TTC549 (cell line): ENCODE data around the gene RABGEF1.
"Not testable (repeated sequence)": the region's sequence is repeated elsewhere in the genome, so short reads cannot be mapped to it uniquely, and the experiment has no call there.

Source experiments
- FAIRE-seq: peaks from 2 replicates; lab custom pipeline; 2012; peaks lifted over from hg19 to GRCh38; lab: Jason Lieb, UNC

Gene RABGEF1

DNA sequence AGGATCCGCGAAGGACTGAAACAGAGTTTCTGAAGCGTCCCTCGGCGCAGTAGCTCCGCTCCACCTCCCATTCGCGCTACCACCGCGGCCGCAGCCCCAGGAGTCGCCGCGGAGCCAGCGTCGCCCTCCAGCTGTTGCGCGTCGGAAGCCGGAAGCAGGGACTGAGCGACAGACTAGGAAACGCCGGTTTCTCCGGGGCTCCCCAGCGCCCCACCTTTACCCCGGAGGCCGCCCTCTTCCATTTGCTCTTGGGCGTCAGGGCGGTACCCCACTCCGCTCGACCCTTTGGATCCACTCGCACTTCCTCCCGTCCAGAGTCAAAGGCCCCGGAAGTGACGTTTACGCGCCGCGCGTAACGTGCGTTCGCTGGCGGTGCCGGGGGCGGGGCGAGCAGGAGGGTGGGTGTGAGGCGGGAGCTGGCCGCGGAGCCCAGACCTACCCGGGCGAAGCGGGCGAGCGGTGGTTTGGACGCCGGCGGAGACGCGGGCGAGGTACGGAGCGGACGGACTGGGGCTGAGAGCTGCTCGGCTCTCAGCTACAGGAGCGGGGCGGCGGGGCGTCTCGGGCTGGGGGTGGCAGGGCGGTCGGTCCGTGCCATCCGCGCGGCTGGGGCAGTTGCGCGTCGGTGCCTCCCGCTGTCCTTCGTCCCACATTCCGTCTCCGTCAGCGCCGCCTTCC lies at the start of gene RABGEF1:
Gene RABGEF1 (plus strand): TSS at position 432 of the 678 bp plus-strand sequence. CDS start 31,167 bp downstream, outside the sequence.
- FAIRE-seq = no peak

DNA sequence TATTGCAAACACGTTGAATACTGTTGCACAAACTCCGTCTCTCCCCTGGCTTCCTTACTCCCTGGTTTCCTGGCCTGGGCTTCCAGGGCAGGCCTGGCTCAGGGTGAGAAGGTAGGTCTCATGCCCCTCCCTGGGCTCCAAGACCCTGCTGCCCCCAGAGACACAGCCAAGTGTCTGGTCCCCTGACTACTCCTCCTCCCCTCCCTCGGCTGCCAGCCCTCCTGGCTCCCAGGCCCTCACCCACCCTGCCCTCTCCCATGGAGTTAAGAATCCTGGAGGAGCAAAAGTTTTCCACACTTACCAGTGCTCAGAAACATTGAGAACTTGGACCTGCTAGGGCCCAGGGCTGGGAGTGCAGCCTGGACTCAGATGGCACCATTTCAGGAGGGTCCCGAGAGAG lies 47.2 kb upstream of the RABGEF1 start:
- FAIRE-seq = no peak

DNA sequence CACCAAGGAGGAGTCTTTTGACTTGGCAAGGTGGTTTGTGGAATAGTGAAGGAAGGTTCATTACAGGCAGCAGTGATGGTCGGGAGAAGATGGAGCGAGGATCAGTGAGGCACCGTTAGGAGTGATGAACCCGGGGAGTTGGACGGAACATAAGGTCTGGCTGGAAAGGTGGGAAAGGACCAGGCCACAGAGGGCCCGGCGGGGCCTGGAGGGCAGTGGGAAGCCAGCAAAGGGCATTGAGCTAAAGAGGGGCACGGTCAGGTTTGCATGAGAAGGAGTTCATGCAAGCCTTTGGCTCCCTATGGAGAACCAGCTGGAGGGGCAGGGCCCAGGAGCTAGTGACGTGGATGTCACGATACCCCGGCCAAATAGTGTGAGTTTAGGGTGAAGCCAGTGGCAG lies 46.2 kb upstream of the RABGEF1 start:
- FAIRE-seq = no peak

DNA sequence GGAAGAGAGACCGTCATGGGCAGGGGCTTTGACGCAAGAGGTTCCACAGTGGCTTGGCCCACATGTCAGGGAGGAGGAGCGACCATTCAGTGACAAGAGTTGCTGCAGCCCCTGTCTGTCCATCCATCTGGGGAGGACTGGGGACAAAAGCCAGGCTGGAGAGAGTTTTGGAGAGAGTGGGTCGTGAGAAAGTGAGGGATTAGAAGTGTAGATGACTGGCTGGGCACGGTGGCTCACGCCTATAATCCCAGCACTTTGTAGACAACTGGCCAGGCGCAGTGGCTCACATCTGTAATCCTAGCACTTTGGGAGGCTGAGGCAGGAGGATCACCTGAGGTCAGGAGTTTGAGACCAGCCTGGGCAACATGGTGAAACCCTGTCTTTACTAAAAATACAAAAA lies 45.1 kb upstream of the RABGEF1 start:
- not testable (repeated sequence) for FAIRE-seq

DNA sequence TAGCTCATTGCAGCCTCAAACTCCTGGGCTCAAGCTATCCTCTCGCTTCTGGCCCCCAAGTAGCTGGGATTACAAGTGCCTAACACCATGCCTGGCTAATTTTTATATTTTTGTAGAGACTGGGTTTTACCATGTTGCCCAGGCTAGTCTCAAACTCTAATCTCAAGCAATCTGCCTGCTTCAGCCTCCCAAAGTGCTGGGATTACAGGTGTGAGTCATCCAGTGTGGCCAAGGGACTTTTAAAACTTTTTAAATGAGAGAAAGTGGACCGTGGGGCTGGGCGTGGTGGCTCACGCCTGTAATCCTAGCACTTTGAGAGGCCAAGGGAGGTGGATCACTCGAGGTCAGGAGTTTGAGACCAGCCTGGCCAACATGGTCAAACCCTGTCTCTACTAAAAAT lies 44.4 kb upstream of the RABGEF1 start:
- not testable (repeated sequence) for FAIRE-seq

DNA sequence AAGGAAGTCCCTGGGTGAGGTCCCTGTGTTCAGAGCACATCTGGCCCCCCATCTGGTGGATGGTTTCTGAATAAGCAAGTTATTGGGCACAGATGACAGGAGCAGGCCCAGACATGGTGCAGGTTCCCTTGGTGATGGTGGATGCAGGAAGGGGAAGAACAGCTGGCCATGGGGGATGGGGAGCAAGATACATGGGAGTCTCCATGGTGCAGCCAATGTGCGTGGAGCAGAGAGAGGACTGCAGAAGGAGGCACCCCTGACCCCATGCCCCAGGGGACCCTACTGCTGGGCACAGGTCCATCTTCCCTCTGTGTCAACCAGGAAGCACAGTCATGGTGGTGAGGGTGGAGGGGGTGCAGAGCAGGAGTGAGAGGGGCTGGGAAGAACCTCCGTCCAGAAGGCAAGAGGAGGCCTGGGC lies 43.8 kb upstream of the RABGEF1 start:
- FAIRE-seq = no peak

DNA sequence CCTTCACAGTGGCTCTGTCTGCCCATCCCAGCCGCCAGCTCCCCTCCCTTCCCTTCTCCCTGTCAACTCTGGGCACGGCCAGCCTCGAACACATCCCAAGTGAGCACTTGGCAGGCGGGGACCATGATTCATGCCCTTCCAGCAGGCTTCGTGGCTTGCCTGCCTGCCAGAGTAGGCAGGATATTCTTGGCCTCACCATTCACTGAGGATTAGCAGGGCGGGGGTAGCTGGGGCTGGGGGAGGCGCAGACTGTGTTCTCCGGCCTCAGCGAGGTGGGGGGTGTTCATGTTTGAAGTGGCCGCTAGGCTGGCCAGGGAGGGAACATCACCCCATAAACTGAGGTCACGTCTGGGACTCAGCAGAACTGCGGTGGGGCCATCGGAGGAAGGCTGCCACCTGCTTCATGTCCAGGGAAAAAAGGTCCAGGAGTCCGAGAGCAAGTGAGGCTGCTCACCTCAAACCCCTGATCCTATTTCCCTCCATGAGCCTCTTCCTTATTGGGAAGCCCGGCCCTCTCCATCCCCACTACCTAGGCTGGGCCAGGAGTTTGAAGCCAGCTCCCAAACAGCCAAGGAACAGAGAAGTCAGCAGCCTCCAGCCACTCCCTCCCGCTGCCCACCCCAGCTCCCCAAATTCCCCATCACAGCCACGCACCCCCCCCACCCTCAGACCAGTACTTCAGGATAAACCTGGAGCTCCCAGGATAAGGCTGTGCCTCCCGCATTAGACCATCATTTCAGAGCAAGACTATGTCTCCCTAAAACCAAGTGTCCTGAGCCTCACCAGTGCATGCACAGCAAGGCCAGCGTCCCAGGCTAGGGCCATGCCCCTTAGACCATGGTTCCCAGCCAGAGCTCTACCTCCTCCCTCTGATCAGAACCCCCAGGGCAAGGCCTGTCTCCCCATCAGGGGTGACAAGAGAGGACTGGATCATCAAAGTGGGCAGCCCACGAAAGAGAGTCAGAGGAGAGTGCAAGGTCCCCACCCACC lies 42.8 kb upstream of the RABGEF1 start:
- FAIRE-seq = no peak

DNA sequence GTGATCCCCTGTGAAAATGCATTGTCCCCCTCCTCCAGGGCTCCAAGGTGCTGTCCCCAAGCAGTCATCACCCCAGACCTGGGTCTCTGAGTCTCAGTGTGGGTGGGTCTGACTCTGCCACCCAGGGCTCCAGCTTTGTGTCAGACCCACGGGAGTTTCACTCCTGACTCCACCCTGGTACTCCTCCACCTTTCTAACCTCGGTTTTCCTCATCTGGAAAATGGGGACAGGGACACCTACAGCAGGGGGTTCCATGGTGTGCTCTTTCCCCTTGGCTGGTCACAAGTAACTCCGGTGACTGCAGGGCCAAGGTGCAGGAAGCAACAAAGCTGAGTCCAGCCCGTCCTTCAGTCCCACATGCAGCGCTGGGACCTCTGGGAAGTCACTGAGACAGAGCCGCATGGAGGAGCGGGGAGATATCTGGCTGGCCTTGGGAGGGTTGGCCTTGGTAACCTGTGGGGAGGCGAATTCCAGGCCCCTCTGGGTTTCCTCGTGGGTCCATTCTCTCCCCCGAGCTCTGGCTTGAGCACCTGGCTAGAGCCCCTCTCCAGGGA lies 41.8 kb upstream of the RABGEF1 start:
- FAIRE-seq = no peak

DNA sequence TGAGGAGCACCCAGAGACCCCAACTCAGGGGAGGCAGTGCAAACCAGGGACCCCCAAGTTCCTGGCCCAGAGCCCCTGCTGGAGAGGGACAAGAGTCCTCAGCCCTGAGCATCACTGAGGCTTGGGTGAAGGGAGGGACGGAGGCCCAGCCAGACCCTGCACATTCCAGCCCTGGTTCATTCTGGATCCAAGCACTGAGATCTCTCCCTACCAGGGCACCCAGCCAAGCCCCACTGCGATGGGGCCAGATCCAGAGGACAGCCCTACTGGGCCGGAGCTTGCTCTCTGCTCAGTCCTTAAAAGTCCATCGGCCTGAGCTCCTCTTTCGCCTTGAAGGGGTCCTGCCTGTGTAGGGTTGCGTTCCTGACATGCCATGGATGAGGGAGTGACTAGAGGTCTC lies 40.5 kb upstream of the RABGEF1 start:
- FAIRE-seq = no peak

DNA sequence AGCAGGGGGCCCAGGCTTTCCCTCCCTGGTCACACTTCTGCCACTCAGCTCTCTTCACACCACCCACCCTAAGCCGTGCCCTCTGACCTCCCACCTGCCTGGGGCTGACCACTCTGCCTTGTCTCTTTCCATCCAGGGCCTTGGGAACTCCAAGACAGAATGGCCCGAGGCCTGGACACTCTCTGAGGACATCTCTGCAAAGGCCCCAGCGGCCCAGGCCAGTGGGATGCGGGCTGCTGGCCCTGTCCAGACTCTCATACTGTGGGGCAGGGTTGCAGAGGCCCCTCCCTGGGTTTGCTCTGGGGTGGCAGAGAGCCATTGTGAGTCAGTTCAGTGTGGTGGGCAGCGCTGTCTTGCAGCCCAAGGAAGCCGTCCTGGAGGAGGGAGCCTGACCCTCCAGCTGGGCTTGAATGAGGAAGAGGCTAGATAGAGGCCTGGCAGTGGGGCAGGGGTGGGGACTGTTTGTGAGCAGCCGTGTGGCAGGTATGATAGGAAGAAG lies 39.9 kb upstream of the RABGEF1 start:
- FAIRE-seq = no peak

DNA sequence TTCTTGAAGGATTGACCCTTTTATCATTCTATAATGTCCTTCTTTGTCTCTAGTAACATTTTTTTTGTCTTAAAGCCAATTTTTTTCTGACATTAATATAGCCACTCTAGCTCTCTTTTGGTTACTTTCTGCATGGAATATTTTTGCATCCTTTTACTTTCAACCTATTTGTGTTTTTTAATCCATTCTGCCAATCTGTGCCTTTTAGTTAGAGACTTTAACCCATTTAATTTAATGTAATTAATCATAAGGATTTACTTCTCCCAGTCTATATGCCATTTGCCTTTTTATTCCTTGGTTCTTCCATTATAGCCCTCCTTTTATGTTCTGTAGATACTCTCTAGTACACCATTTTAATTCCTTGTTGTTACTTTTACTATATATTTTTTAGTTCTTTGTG lies 32.7 kb upstream of the RABGEF1 start:
- FAIRE-seq = no peak

DNA sequence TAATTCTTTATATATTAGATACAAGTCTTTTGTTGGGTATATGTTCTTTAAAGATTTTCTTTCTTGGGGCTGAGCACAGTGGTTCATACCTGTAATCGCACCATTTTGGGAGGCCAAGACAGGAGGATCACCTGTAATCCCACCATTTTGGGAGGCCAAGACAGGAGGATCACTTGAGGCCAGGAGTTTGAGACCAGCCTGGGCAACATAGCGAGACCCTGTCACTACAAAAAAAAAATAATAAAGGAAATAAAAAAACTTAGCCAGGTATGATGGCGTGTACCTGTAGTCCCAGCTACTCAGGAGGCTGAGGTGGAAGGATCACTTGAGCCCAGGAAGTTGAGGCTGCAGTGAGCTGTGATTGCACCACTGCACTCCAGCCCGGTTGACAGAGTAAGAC lies 29.8 kb upstream of the RABGEF1 start:
- not testable (repeated sequence) for FAIRE-seq

DNA sequence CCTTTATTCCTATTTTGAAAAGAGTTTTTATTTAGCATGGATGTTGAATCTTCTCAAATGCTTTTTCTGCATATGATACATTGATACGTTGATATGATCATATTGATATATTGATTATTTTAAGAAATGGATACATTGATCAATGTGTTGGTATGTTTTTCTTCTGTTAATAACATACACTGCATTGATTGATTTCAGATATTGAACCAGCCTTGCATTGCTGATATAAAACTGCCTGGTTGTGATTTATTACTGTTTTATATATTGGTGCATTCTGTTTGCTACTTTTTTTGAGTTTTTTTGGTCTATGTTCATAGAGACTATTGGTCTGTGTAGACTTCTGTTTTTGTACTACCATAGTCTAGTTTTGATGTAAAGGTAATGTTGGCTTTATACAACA lies 26.8 kb upstream of the RABGEF1 start:
- no peak for FAIRE-seq

DNA sequence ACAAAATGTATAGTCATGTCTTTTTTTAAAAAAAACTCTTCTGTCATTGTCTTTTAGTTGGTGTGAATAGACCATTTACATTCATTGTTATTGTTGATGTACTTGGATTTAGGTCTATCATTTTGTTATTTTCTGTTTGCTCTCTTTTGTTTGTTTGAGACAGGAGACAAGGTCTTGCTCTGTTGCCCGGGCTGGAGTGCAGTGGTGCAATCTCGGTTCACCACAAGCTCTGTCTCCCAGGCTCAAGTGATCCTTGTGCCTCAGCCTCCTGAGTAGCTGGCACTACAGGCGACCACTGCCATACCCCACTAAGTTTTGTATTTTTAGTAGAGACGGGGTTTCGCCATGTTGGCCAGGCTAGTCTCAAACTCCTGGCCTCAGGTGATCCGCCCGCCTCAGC lies 23.9 kb upstream of the RABGEF1 start:
- FAIRE-seq = not testable (repeated sequence)

DNA sequence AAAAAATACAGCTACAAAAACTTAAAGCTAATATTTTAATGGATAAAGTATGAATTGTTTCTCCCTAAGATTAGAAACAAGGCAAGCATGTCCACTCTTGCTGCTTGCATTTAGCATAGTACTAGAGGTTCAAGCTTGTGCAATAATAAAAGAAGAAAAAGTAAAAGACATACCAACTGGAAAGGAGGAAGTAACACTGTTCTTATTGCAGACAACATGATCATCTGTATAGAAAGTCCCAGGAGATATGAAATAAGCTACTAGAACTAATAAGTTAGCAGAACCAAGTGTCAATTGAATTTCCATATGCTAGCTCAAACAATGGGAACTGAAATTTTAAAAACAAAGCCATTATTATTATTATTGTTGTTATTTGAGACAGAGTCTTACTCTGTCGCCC lies 20.0 kb upstream of the RABGEF1 start:
- no peak for FAIRE-seq

DNA sequence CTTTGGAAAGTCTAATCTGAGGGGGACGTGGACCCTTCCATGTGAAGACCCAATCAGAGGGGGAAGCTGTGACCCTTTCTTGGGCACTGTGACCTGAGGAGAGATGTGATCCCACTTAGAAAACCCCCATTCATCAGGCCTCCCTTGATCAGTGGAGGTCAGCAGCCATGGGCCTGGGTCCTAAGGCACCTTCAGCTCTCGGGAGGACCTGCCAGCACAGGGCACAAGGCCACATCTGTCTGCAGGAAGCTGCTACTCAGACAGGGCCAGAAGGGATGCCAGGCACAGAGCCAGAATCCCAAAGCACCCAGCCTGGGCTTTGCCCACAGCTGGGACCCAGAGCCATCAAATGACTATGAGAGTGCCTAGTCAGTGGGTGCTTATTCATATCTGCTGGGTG lies 14.7 kb upstream of the RABGEF1 start:
- no peak for FAIRE-seq

DNA sequence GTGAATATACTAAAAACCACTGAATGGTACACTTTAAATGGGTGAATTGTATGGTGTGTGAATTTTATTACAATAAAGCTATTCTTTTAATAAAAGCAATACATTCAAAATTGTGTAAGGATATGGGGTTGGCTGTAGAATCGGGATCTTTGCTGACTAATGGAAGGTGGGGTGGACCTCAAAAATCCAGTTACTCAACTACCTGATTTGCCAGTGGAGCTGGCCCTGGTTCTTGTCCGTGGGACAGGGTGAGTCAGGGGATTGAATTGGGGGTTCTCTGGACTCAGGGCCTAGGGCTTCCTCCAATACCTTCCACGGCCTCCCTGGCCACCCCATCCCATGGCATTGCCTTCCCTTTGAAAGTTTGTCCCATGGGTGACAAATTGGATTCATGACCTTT lies 13.5 kb upstream of the RABGEF1 start:
- no peak for FAIRE-seq

DNA sequence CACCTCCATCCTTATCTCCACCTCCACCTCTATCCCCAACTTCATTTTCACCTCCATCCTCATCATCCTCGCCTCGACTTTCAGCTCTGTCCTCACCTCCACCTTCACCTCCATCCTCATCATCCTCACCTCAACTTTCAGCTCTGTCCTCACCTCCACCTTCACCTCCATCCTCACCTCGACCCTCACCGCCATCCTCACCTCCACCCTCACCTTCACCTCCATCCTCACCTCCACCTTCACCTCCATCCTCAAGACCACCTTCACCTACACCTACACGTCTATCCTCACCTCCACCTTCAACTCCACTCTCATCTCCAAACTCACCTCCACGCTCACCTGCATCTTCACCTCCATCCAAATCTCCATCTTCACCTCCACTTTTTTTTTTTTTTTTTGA lies 12.0 kb upstream of the RABGEF1 start:
- FAIRE-seq = no peak

DNA sequence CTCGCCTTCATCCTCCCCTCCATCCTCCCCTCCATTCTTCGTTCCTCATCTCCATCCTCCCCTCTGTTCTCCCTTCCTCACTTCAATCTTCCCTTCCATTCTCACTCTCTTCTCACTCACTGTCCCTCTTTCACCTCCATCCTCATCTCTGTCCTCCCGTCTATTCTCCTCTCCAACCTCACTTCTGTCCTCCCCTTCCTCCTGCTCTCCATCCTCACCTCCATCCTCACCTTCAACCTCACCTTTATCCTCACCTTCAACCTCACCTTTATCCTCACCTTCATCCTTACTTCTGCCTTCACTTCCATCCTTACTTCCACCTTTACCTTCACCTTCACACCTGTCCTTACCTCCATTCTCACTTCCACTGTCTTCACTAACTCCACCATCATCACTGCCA lies 11.3 kb upstream of the RABGEF1 start:
- FAIRE-seq = no peak

DNA sequence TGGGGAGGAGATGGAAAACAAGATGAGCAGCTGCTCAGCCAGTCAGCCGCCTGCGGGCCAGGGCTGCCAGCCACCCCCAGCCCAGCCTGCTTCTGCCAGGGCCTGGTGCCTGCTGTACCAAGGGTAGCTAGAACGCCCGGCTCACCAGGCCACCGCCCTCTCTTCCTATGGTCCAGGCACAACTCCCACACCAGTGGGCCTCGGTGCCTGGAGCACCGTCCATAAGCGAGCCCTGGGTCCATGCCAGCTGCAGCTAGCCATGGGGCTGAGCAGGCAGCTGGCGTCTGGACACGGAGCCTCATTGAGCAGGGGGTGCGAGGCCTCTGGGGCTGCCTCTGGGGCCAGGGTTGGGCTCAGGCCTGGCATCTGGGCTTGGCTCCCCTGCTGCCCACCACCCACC lies 8.5 kb upstream of the RABGEF1 start:
- FAIRE-seq = no peak

DNA sequence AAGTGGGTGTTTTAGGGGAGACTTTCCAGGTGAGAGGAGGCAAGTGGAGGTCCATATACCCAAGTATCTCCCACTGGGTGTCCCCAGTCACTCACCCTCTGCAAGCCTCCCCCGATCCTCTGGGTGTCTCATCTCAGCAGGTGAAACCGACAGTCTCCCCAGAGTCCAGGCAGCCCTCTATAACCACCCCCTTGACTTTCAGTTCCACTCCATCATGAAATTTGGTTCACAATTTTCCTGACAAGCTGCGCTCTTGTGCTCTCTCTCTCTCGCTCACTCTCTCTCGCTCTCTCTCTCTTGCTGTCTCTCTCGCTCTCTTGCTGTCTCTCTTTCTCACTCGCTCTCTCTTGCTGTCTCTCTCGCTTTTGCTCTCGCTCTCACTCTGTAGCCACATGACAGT lies 8.1 kb upstream of the RABGEF1 start:
- FAIRE-seq = no peak

DNA sequence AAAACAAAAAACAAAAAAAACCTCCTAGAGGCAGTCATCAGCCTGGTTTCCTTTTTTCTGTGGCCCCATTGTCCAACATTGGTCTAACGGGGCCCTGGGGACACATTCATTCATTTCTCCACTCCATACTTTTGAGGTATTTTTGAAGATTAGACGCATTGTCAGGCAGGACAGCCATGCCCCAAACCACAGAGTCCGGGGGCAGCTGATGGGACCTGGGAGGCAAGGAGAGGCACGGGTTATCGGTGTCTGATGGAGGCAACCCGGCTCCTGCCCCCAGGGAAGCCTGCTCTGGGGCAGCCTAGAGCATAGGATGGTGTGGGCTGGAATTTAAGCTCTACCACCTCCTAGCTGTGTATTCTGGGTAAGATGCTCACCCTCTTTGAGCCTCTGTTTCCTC lies 6.5 kb upstream of the RABGEF1 start:
- FAIRE-seq = no peak

DNA sequence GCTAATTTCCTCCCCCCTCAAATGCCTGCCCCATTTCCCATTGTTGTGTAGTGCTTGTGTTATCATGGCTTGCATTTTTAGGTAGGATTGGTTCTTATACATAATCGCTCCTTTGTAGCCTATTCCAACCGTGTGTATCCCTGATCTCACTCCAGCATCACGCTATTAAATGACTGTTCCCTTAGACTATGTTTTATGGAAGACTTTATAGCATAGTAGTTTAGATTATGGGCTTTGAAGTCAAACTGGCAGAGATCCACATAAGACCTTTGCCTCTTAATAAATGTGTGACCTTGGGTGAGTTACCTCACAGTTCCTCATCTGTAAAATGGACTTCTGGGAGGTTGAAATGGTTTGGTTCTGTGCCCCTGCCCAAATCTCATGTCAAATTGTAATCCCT lies 5.4 kb upstream of the RABGEF1 start:
- FAIRE-seq = no peak
